GM19468 (cell line): ENCODE data around the gene AGMO.

ENCODE experiments used
- ATAC-seq: cut with Tn5 transposase; IDR thresholded peaks from one replicate; pipeline ENCODE4 v1.9.1; 2021; ENCODE audit warnings: mild to moderate bottlenecking, moderate library complexity, moderate number of reproducible peaks; ENCODE audit not compliant: unreplicated experiment; ENCODE audit errors: extremely low read depth

AGMO gene

GRCh38 chr7:15463801-15464666 lies 97.8 kb downstream of the AGMO start:
- no peak for ATAC-seq

DNA sequence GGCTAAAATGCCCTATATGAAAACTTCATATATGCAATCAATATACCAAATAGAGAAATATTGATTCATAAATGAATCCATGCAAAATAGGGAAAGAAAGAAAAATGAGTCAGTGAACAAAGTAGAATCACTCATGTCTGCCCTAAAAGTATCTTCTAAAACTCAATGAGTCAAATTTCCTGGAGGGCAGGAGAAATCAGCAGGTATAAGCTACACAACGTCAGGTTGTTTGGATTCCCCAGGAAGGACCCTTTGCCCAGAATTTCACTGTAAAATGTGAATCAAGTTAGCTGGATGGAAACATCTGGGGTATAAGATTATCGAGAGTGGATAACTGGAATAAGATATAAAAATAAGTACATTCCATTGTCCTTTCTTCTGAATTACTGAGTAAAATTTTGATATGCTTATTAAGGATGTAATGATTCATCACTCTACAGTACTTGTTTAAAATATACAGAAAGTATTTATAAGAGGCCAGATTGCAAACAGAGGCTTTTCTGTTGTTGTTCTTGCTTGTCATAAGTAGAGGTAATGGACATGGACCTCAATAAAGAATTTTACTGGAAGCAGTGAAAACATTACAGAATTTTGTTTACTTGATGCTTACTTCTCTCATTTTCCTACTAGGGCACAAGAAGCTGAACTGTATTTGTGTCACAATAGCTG lies 99.0 kb downstream of the AGMO start:
- no peak for ATAC-seq

GRCh38 chr7:15461576-15461975 lies 100.2 kb downstream of the AGMO start:
- ATAC-seq, result no peak

GRCh38 chr7:15459018-15459615 lies 102.7 kb downstream of the AGMO start:
- no peak for ATAC-seq

DNA sequence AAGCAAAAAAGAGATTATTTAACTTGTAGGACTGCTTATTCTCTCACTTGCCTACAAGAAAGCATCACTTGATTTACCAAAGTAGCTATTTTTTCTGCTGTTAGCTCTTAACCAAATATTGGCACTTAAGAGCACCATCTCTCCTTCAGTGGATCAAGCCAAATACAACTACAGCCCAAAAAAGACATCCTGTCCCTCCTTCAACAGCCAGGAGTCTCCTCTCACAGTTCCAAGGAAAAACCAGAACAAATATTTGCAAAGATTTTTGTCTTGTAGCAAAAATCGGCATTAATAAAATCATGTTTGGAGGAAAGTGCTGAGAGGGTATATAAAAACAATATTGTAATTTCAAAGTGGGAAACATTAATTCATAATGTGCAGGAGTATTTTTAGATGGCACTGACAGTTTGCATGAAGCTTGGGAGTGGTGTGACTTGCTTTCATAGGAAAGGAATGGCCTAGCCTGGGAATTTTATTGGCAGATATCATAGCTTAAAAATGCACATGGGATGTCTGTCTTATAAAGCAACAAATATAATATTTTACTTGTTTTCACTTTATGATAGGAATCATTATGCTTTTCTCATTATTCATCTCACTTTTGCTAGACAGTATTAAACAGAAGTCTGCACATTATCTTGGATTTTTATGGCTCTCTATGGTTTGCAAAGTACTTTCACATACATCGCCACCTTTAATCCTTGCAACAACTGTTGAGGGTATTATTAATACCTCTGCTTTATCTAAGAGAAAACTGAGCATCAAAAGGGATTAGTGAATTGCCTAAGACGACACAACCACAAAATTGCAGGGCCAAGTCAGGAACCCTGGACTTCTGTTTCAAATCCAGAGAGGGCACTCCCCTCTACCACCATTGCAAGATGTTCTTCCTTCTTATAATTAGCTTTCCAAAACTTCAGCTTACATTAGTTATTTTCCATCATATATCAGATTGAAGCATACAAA lies 103.5 kb downstream of the AGMO start:
- ATAC-seq, result no peak

DNA sequence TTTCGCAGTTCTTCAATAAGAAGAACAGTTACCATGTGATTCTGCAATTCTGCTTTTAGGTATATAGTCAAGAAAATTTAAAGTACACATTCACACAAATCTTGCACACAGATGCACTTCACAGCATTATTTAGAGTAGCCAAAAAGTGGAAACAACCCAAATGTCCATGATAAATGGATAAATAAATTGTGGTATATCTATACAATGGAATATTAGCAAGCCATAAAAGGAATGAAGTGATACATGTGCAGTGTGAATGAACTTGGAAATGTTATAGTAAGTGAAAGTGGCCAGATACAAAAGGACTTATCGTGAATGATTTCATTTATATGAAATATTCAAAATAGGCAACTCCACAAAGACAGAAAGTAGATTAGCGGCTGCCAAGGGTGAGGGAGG lies 109.1 kb downstream of the AGMO start:
- ATAC-seq, result no peak

DNA sequence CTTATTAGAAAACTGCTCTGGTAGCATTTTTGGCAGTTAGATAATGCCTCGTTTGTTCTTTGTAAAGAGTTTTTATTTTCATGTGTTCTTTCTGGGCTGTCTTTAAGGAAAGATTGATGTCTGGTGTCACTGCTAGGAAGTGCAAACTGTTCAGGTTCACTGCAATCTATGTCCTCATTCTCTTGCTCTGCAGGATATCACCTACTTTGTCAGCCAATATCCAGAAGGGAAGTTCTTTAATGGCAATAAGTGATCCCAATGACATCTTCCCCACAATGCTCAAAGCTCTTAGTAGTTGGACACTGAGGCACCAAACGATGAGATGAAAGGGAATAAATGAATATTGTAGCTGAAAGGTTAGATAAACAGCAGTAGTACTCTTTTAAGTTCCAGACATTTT lies 115.1 kb downstream of the AGMO start:
- ATAC-seq, result no peak

GRCh38 chr7:15446280-15446679 lies 115.5 kb downstream of the AGMO start:
- no peak for ATAC-seq

- ATAC-seq, result no peak
These were observed 119.9 kb downstream of the AGMO start for GRCh38 chr7:15441915-15442314.

GRCh38 chr7:15440482-15440881 lies 121.3 kb downstream of the AGMO start:
- ATAC-seq, result no peak

DNA sequence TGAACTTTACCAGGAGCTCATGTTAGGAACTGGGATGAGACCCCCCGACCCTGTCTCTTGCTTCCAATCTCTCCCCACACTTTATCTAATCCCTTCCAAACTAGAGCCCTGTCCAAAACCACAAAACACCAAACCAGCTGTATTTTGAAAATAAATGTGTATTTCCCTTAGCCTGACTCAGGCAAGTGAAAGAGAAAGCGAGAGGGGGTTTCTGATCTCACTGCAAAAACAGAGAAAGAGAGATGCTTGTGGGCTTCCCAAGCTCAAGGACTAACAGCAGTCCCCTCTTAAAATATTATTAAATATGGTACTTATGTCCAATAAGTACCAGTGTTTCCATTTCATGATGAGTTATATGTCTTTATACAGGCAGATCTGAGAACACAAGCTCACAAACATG lies 122.0 kb downstream of the AGMO start:
- ATAC-seq, result no peak

DNA sequence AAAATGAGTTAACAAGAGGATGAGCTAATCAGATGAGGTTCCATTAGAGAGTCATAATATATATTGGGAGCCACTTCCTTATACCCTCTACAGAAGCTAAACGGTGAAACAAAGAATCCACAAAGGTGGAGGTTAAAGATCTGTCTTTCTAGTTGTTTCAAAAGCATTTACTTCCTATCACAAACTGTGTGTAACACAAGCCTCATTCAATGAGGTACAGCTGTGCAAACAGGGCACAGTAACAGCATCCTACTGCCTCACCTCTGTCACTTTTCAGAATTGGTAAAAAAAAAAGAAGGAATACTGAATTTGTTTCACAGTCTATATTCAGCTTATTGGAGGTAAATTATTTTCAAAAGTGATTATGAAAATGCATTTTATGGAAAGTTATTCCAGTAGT lies 128.7 kb downstream of the AGMO start:
- no peak for ATAC-seq

GRCh38 chr7:15430911-15431310 lies 130.9 kb downstream of the AGMO start:
- no peak for ATAC-seq

DNA sequence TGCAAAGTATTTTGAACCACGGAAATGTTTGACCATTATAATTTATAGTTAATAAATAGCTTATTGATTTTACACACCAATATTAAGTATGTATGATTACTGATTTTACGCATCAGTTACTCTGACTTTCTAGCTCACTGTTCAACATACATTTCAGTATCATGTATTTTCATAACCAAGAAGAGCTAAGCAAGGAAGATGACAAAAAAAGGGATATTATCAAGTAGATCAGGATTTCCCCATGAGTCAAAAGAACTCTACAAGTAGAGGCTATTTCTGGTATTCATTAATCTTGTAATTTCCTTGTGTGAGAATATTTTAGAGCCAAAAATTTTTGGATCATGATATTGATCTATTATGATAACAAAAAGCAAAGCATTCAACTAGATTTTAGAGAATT lies 131.6 kb downstream of the AGMO start:
- ATAC-seq, result no peak

DNA sequence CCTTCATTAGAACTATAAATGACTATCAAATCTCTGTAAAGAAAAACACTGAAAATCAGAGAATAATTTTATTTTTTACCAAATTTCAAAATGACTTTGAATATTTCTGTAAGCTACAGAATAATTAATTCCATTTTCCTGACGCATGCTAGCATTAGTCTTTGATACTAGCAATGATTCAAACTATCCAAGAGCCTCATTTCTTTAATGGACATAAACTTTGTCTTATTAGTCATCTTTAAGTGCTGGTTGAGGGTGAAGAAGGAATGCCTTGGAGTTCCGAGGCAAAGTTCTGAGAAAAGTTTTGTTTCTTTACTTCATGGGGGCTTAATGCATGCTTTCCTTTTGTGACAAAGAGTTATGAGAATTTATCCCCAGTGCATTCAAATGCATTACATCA lies 137.3 kb downstream of the AGMO start:
- ATAC-seq, result no peak

- no peak for ATAC-seq
These were observed 142.2 kb downstream of the AGMO start for GRCh38 chr7:15419596-15419995.

GRCh38 chr7:15418264-15418663 lies 143.6 kb downstream of the AGMO start:
- ATAC-seq, result no peak

- no peak for ATAC-seq
These were observed 144.3 kb downstream of the AGMO start for GRCh38 chr7:15417341-15417988.

GRCh38 chr7:15411019-15411418 lies 150.8 kb downstream of the AGMO start:
- ATAC-seq, result no peak

DNA sequence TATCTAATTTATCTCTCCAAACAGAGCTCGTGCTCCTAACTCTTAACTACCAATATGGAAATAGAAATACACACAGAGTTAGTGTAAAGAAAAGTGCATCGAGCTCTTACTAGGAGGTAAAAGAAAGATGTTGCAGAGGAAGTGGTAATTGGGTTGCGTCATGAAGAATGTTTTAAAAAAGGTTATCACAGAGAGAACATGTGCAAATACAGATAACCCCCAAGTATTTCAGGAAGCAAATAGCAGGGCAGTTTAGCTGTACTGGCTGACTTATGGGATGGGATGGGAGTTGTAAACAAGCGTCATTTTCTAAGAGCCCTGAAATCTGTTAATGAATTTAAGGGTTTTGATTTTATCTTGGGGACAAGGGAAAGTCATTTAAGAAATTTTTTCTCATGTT lies 153.9 kb downstream of the AGMO start:
- no peak for ATAC-seq
